Nephron progenitor cell (in vitro differentiated cells): Measurements from ENCODE around the gene CFAP65.
A peak's percentile ranks its signal among the peaks of the same experiment; 100 is the strongest.

Experiments
- DNase-seq: peaks from one replicate; pipeline ENCODE4 v3.0.0; 2021
- H3K27ac Mint-ChIP-seq: 2 replicates; pipeline ENCODE4 v1.8.0; 2021; ENCODE audit warnings: mild to moderate bottlenecking, moderate library complexity, mixed read lengths
- H3K27me3 Mint-ChIP-seq: 2 replicates; pipeline ENCODE4 v1.8.0; 2021; ENCODE audit warnings: mild to moderate bottlenecking, low read depth, mixed read lengths; ENCODE audit not compliant: poor library complexity
- H3K36me3 Mint-ChIP-seq: 2 replicates; pipeline ENCODE4 v1.8.0; 2021; ENCODE audit warnings: low read depth, mixed read lengths
- H3K4me1 Mint-ChIP-seq: 2 replicates; pipeline ENCODE4 v1.8.0; 2021; ENCODE audit warnings: mixed read lengths
- H3K4me3 Mint-ChIP-seq: 2 replicates; pipeline ENCODE4 v1.8.0; 2021; ENCODE audit warnings: mild to moderate bottlenecking, moderate library complexity, mixed read lengths
- H3K9me3 Mint-ChIP-seq: 2 replicates; pipeline ENCODE4 v1.8.0; 2021; ENCODE audit warnings: mild to moderate bottlenecking, moderate library complexity, mixed read lengths
- CTCF ChIP-seq: fragments of 200-600 bp; sonication (generic); IDR thresholded peaks from 2 replicates; pipeline ENCODE4 v1.5.0; 2021; ENCODE audit warnings: antibody characterized with exemption

CFAP65 gene

GRCh38 chr2:219054956-219055903 lies 13.9 kb upstream of the CFAP65 start:
- no peak for DNase-seq
- no peaks in the 10 kb centered on the region for H3K36me3 Mint-ChIP-seq
- TF ChIP-seq CTCF: no peak
- no peaks in the 10 kb centered on the region for H3K4me1 Mint-ChIP-seq
- H3K27me3 Mint-ChIP-seq: peaks cover 100% of the 10 kb centered on the region
- no peaks in the 10 kb centered on the region for H3K9me3 Mint-ChIP-seq
- no peak overlapping the region for H3K27ac Mint-ChIP-seq
- H3K4me3 Mint-ChIP-seq: no peak overlapping the region

- no peak for DNase-seq
- Mint-ChIP-seq H3K27ac (no peak overlapping the region), H3K9me3 (no peaks in the 10 kb centered on the region), H3K4me1 (no peaks in the 10 kb centered on the region), H3K36me3 (no peaks in the 10 kb centered on the region), H3K4me3 (no peak overlapping the region), H3K27me3 (peaks cover 98% of the 10 kb centered on the region)
- TF ChIP-seq CTCF: no peak
These were observed 8.0 kb upstream of the CFAP65 start for GRCh38 chr2:219049282-219049681.

GRCh38 chr2:219045937-219046550 lies 4.7 kb upstream of the CFAP65 start:
- no peak for TF ChIP-seq CTCF
- H3K36me3 Mint-ChIP-seq: no peaks in the 10 kb centered on the region
- peaks cover 4% of the 10 kb centered on the region for H3K4me1 Mint-ChIP-seq
- no peak overlapping the region for H3K27ac Mint-ChIP-seq
- H3K4me3 Mint-ChIP-seq: no peak overlapping the region
- H3K27me3 Mint-ChIP-seq: peaks cover 98% of the 10 kb centered on the region
- H3K9me3 Mint-ChIP-seq: no peaks in the 10 kb centered on the region
- DNase-seq: peak; percentile 92

- no peaks in the 10 kb centered on the region for H3K36me3 Mint-ChIP-seq
- H3K4me1 Mint-ChIP-seq: peaks cover 5% of the 10 kb centered on the region
- DNase-seq: no peak
- H3K27ac Mint-ChIP-seq: no peak overlapping the region
- no peaks in the 10 kb centered on the region for H3K9me3 Mint-ChIP-seq
- H3K27me3 Mint-ChIP-seq: peaks cover 96% of the 10 kb centered on the region
- no peak for TF ChIP-seq CTCF
- H3K4me3 Mint-ChIP-seq: no peak overlapping the region
These were observed 1.4 kb upstream of the CFAP65 start for GRCh38 chr2:219042750-219043149.

GRCh38 chr2:219042157-219042556 lies 841 bp upstream of the CFAP65 start:
- H3K36me3 Mint-ChIP-seq: no peaks in the 10 kb centered on the region
- no peak for DNase-seq
- H3K9me3 Mint-ChIP-seq: no peaks in the 10 kb centered on the region
- no peak overlapping the region for H3K4me3 Mint-ChIP-seq
- no peak for TF ChIP-seq CTCF
- H3K27me3 Mint-ChIP-seq: peaks cover 96% of the 10 kb centered on the region
- H3K27ac Mint-ChIP-seq: no peak overlapping the region
- H3K4me1 Mint-ChIP-seq: peaks cover 5% of the 10 kb centered on the region
